Muscle of leg (tissue), 11 donors: ENCODE measurements around the gene ADAMTSL1. TPM values are rescaled to one million over a fixed set of nuclear protein-coding genes. Genes with fewer than 3 reads are reported as not detected.
A peak's percentile ranks its signal among the peaks of the same experiment; 100 is the strongest.

Experiments
- DNase-seq: peaks from one replicate; pipeline ENCODE4 v3.0.0; 2013
- H3K27ac ChIP-seq: one replicate; pipeline ENCODE4 v1.5.1; 2013; ENCODE audit warnings: mild to moderate bottlenecking, low read length, control low read depth
- H3K27me3 ChIP-seq: one replicate; pipeline ENCODE4 v1.6.1; 2013; ENCODE audit warnings: low read length; ENCODE audit not compliant: control insufficient read depth, insufficient read depth
- H3K36me3 ChIP-seq: one replicate; pipeline ENCODE4 v1.6.1; 2013; ENCODE audit warnings: low read length; ENCODE audit not compliant: control insufficient read depth, insufficient read depth
- H3K4me1 ChIP-seq: one replicate; pipeline ENCODE4 v1.6.1; 2013; ENCODE audit warnings: low read length; ENCODE audit not compliant: control insufficient read depth, insufficient read depth
- H3K4me3 ChIP-seq: one replicate; pipeline ENCODE4 v1.5.1; 2013; ENCODE audit warnings: low read length, control low read depth
- H3K9me3 ChIP-seq: replicated peaks from 2 replicates; pipeline ENCODE4 v1.6.1; 2013; ENCODE audit warnings: low read depth, low read length; ENCODE audit not compliant: control insufficient read depth
- WGBS: methylation state at CpG from one replicate; pipeline ENCODE4 v1.1.5; 2013; ENCODE audit warnings: missing lambda C conversion rate; ENCODE audit not compliant: insufficient coverage; 5-methylcytosine and 5-hydroxymethylcytosine counted together
- polyA plus RNA-seq, 8 donors: library from polyadenylated mRNA; unstranded; fragments of 120-200 nt; gene quantifications; one replicate each; pipeline versions ENCODE4 v1.2.1 to v1.2.3, GENCODE V29; 2013; ENCODE audit warnings: inconsistent platforms in 1 of 8, low replicate concordance in 1 of 8; ENCODE audit not compliant: insufficient read length in 8 of 8, insufficient read depth in 1 of 8
- total RNA-seq: library from RNA; stranded (reverse); fragments of 120-200 nt; gene quantifications from one replicate; pipeline ENCODE4 v1.2.4, GENCODE V29; 2013

The ADAMTSL1 gene
- total and polyA plus RNA-seq, 9 donors, result 9.9 to 32.9 (median 20.1) TPM

GRCh38 chr9:18545636-18546360, 71.8 kb downstream of the ADAMTSL1 start:
- Histone ChIP-seq H3K4me1 (peaks cover 3% of the 10 kb centered on the region), H3K27ac (no peak overlapping the region), H3K4me3 (no peak overlapping the region), H3K36me3 (no peaks in the 10 kb centered on the region), H3K27me3 (no peaks in the 10 kb centered on the region), H3K9me3 (no peaks in the 10 kb centered on the region)
- WGBS, result 54% methylated on average over 2 of the region's 3 CpGs
- DNase-seq, result no peak

GRCh38 chr9:18548456-18548855, 74.5 kb downstream of the ADAMTSL1 start:
- DNase-seq, result no peak
- Histone ChIP-seq H3K27ac (no peak overlapping the region), H3K4me1 (peaks cover 3% of the 10 kb centered on the region), H3K27me3 (no peaks in the 10 kb centered on the region), H3K36me3 (no peaks in the 10 kb centered on the region), H3K4me3 (no peak overlapping the region), H3K9me3 (no peaks in the 10 kb centered on the region)
- WGBS, result no CpG with 5 or more reads among the region's 1 CpG

GRCh38 chr9:18549772-18550171, 75.8 kb downstream of the ADAMTSL1 start:
- Histone ChIP-seq H3K36me3 (no peaks in the 10 kb centered on the region), H3K27ac (no peak overlapping the region), H3K9me3 (no peaks in the 10 kb centered on the region), H3K27me3 (no peaks in the 10 kb centered on the region), H3K4me3 (no peak overlapping the region), H3K4me1 (no peaks in the 10 kb centered on the region)
- no peak for DNase-seq
- WGBS, result 70% methylated on average over 2 of the region's 3 CpGs

GRCh38 chr9:18550286-18550685, 76.3 kb downstream of the ADAMTSL1 start:
- H3K4me1 ChIP-seq, result no peaks in the 10 kb centered on the region
- no peaks in the 10 kb centered on the region for H3K27me3 ChIP-seq
- DNase-seq, result no peak
- WGBS, result 93% methylated on average over 2 of the region's 5 CpGs
- no peaks in the 10 kb centered on the region for H3K36me3 ChIP-seq
- H3K9me3 ChIP-seq, result no peaks in the 10 kb centered on the region
- no peak overlapping the region for H3K27ac ChIP-seq
- H3K4me3 ChIP-seq, result no peak overlapping the region

- no CpG with 5 or more reads among the region's 6 CpGs for WGBS
- no peak for DNase-seq
- H3K27me3 ChIP-seq, result no peaks in the 10 kb centered on the region
- no peaks in the 10 kb centered on the region for H3K9me3 ChIP-seq
- H3K4me3 ChIP-seq, result no peak overlapping the region
- no peaks in the 10 kb centered on the region for H3K36me3 ChIP-seq
- H3K4me1 ChIP-seq, result peaks cover 3% of the 10 kb centered on the region
- no peak overlapping the region for H3K27ac ChIP-seq
Measured at GRCh38 chr9:18554244-18554643, 80.3 kb downstream of the ADAMTSL1 start.

GRCh38 chr9:18555105-18555883, 81.3 kb downstream of the ADAMTSL1 start:
- Histone ChIP-seq H3K27me3 (no peaks in the 10 kb centered on the region), H3K9me3 (no peaks in the 10 kb centered on the region), H3K4me1 (peaks cover 3% of the 10 kb centered on the region), H3K4me3 (no peak overlapping the region), H3K27ac (peak overlapping the region; percentile 53), H3K36me3 (no peaks in the 10 kb centered on the region)
- WGBS, result 100% methylated on average over 1 of the region's 5 CpGs
- DNase-seq, result peak; percentile 85

- no peaks in the 10 kb centered on the region for H3K9me3 ChIP-seq
- no peak overlapping the region for H3K4me3 ChIP-seq
- no peak for DNase-seq
- H3K36me3 ChIP-seq, result no peaks in the 10 kb centered on the region
- no peak overlapping the region for H3K27ac ChIP-seq
- 87% methylated on average over 13 of the region's 15 CpGs for WGBS
- no peaks in the 10 kb centered on the region for H3K27me3 ChIP-seq
- H3K4me1 ChIP-seq, result no peaks in the 10 kb centered on the region
Measured at GRCh38 chr9:18564018-18564880, 90.3 kb downstream of the ADAMTSL1 start.

GRCh38 chr9:18566121-18566520, 92.2 kb downstream of the ADAMTSL1 start:
- no peak overlapping the region for H3K27ac ChIP-seq
- H3K4me1 ChIP-seq, result no peaks in the 10 kb centered on the region
- no peaks in the 10 kb centered on the region for H3K36me3 ChIP-seq
- H3K27me3 ChIP-seq, result no peaks in the 10 kb centered on the region
- H3K9me3 ChIP-seq, result no peaks in the 10 kb centered on the region
- peak; percentile 27 for DNase-seq
- 46% methylated on average over 2 of the region's 5 CpGs for WGBS
- no peak overlapping the region for H3K4me3 ChIP-seq

GRCh38 chr9:18568973-18569372, 95.0 kb downstream of the ADAMTSL1 start:
- Histone ChIP-seq H3K36me3 (no peaks in the 10 kb centered on the region), H3K27ac (no peak overlapping the region), H3K27me3 (no peaks in the 10 kb centered on the region), H3K4me3 (no peak overlapping the region), H3K4me1 (no peaks in the 10 kb centered on the region), H3K9me3 (no peaks in the 10 kb centered on the region)
- DNase-seq, result peak; percentile 53
- 17% methylated on average over 1 of the region's 4 CpGs for WGBS
